HG03039 (cell line): ENCODE results near the gene ZNF737.
"Not testable (repeated sequence)": the region's sequence is repeated elsewhere in the genome, so short reads cannot be mapped to it uniquely, and the experiment has no call there.

ENCODE experiments used
- ATAC-seq: cut with Tn5 transposase; IDR thresholded peaks from one replicate; pipeline ENCODE4 v1.9.1; 2021; ENCODE audit warnings: mild to moderate bottlenecking, moderate library complexity; ENCODE audit not compliant: unreplicated experiment

ZNF737 gene

DNA sequence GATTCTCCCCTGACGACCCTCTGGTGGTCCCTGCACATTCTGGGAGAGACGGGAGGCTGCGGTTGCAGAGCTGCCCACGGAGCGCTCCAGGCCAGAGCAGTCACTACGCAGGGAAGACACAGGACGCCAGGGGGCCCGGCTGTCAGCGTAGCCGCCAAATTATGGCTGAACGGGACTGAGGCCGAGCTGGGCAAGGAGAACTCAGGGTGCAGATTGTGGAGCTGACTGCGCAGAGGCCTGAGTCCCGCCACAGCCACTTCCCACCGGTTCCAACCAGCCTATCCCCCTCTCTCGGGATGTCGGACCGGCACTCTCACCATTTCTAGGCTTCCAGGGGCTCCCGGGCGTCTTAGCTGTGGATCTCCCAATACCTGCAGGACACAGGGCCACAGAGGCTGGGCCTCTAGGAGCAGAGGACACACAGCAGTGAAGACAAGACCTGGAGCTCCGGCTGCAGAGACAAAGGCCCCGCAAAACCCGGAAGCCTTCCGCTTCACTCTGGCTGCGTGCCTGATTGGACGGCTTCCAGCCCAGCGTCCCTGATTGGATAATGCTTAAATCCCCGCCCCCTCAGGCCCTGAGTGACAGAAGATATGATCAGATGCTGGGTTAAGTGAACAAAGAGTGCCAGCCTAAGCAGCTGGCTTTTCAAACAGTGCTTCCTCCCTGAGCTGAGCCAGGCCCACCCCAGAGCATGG is at the start of gene ZNF737:
Gene ZNF737 (minus strand): TSS at position 461 of the 698 bp plus-strand sequence. CDS start 141 bp downstream, at position 320.
- ATAC-seq: peak; percentile 92

DNA sequence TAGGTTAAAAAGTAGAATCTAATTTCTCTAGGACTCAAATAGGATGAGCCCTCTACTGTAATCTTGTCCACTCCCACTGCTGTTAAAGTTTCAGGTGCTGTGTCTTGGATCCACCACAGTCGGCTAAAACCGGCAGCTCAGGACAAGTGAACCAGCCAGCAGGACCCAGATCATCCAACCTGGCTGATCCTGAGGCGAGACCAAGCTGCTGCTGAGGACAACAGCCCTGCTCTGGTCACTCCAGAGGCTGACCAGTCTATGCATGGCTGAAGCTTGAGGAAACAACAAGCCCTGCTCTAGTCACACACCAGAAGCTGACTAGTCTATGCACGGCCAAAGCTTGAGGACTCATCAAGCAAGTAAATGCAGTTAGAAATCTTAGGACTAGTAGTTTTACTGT is 49.4 kb upstream of the ZNF737 start:
- ATAC-seq: not testable (repeated sequence)

DNA sequence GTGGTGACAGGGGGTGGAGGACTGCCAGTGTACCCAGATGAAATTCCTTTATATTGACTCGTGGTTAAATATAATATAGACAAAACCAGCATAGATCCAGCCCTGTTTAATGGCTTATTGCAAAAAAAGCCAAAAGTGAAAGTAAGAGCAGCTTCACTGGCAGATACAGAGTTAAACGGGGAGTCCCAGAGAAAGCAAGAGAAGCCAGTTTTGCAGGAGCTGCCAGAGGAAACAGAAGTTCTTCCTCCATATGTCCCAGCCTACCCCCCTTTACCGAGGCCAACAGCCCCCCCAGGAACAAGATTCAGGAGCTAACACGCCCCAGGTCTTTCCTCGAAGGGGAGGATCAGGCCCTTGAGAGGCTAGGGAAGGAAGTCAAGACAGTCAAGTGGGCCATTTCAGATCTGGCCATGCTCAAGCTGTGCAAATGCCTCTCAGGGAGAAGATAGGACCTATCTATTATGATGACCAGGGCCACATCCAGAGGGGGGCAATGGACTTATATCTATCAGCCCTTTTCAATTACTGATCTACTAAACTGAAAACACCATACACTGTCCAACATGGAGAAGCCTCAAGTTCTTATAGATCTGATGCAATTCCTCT is 47.2 kb upstream of the ZNF737 start:
- no peak for ATAC-seq

DNA sequence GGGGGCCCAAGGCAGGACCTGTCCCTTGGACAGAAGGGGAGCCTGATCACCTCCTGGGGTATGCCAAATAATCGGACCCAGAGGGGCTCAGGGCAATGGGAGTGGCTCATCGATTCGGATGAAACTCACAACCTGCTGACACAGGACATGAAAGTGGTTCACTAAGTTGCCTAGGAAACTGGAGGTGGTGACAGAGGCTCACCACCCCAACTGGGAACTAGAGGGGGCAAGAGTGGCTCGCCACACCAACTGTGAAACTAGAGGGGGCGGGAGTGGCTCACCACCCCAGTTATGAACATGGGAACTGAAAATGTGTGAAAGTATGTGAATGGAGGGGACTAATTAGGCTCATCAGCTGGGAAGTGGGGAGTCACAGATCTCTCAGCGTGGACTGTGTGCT is 46.3 kb upstream of the ZNF737 start:
- ATAC-seq: no peak

DNA sequence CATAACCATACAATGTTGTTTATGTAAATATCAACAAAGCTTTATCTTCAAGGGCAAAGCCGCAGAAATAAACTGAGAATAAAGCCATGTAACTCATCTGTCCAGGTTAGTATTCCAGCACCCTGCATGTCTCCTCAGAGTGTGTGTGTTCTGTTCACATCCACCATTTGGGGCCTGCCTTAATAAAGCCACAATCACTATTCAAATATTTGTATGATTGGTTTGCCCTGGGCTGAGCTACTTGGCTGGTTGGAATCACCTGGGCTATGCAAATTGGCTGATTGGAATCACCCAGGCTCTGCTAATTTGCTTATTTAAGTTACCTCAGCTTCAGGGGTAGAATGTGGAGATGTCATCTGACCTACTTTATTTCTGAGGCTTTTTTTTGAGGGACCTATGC is 42.4 kb upstream of the ZNF737 start:
- no peak for ATAC-seq

DNA sequence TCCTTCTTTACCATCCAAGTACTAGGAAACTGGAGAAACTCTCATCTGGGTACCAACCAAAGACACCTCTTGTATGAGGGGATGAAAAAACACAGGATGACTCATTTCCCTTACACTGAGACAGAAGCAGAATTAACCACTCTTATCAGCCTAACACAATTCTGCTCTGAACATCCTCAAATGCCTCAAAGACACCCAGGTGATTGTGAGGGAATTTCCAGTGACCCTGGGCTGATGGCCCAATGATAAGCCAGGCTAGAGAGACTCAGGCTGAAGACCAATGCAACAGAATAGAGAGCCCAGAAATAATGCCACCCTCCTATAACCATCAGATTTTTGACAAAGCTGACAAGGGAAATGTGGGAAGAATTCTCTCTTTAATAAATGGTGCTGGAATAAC is 7.0 kb downstream of the ZNF737 start:
- no peak for ATAC-seq

DNA sequence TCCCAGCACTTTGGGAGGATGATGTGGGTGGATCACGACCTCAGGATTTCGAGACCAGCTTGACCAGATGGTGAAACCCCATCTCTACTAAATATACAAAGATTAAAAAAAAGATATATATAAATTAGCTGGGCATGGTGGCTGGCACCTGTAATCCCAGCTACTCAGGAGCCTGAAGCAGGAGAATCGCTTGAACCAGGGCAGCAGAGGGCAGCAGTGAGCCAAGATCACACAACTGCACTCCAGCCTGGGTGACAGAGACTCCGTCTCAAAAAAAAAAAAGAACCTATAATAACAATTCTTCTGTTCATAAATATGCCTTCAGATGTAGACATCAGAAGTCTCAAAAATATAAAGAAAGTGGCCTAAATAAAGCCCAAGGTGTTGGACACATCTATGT is 7.6 kb downstream of the ZNF737 start:
- no peak for ATAC-seq

DNA sequence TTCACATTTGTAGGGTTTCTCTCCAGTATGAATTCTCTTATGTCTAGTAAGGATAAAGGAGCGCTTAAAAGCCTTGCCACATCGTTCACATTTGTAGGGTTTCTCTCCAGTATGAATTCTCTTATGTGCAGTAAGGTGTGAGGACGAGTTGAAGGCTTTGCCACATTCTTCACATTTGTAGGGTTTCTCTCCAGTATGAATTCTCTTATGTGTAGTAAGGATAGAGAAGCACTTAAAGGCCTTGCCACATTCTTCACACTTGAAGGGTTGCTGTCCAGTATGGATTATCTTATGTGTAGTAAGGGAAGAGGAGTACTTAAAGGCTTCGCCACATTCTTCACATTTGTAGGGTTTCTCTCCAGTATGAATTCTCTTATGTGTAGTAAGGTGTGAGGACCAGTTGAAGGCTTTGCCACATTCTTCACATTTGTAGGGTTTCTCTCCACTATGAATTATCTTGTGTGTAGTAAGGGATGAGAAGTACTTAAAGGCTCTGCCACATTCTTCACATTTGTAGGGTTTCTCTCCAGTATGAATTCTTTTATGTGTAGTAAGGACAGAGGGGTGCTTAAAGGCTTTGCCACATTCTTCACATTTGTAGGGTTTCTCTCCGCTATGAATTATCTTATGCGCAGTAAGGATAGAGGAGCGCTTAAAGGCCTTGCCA is 20.8 kb downstream of the ZNF737 start:
- ATAC-seq: not testable (repeated sequence)

DNA sequence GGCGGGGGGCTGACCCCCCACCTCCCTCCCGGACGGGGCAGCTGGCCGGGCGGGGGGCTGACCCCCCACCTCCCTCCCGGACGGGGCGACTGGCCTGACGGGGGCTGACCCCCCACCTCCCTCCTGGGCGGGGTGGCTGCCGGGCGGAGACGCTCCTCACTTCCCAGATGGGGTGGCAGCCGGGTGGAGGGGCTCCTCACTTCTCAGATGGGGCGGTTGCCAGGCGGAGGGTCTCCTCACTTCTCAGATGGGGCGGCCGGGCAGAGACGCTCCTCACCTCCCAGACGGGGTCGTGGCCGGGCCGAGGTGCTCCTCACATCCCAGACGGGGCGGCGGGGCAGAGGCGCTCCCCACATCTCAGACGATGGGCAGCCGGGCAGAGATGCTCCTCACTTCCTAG is 35.3 kb downstream of the ZNF737 start:
- ATAC-seq: not testable (repeated sequence)

DNA sequence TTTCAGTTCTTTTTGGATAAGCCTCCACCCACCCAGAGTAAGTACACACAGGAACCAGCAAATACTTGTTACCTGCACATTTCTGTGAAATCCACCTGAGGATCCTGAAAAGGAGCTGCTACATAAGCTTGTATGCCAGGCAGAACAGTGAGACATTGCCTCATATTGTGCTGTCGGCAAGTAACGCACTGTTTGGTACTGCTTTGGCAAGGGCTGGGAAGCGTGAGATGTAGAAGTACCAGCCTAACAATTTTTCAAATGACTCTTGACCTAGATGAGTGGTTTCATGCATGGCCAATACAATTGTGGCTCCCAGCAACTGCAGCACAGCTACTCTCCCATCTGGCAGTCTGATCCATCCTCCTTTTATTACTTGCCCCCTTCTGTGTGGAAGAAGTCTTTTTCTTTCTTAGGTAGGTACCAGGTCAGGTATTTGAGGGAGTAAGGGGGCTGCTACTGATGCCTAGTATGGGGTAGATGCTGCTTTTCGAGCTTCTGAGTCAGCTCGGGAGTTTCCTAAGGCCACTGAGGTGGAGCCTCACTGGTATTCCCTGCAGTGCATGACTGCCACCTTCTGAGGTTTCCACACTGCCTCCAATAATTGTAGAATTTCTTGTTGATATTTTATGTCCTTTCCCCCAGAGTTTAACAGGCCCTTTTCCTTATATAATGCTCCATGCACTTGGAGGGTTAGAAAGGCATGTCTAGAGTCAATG is 52.2 kb downstream of the ZNF737 start:
- ATAC-seq: no peak

DNA sequence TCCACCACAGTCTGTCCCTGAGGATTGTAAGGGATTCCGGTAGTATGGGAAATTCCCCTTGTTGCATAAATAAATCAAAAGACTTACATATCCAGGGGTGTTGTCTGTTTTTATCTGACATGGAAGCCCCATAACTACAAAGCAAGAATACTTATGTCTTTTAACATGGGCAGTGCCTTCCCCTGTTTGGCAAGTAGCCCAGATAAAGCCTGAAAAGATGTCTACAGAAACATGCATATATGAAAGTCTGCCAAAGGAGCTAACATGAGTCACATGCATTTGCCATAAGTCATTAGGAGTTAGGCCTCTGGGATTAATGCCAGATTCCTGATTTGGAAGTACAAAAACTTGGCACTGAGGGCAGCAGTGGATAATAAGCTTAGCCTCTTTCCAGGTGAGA is 62.1 kb downstream of the ZNF737 start:
- ATAC-seq: no peak
